Anterior cingulate cortex (tissue), 58 donors: ENCODE data around the gene SMAD7.

ENCODE experiments used
- DNase-seq, 58 donors: peaks; one replicate each; lab custom pipeline; 2025; lab: John Stamatoyannopoulos, UW

The SMAD7 gene

DNA sequence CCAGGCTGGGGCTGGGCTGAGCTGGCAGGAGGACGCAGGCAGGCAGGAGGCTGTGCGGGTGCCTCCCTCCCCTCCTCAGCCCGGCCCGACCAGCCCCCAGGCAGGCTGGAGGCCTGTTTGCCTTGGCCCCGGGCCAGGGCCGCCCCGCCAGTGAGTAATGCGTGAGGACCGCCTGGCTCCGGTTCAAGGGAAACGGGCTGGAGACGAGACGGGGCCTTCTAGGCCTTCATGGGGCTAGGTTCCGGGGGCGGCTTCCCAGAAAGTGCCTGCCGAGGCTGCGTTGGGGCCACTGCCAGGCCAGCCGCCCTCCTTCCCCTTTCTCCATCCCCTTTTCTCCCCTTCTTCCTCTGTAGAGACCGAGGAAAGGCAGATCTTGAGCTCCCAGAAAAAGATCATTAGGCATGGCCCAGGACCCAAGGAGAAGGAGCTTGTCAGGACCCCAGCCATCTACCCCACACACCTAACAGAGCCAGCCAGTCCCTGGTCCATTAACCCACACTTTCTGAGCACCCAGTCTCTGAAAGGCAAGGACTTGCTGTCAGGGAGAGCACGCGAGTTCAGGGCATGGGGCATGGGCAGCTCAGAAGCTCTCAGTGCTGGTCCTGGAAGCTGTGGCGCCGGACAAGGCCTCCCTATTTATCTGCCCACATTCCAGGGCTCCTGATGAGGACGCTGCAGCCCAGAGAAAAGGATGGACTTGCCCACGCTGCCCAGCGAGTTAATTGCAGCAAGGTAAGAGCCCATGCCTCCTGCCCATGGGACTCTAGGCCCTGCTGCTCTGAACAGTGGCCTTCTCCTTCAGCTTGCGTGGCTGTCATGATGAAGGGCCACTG lies 48.5 kb downstream of the SMAD7 start:
- DNase-seq, result peak in 42 of 58 donors; percentile 22 to 89 (median 47)

- no peak for DNase-seq
Measured at GRCh38 chr18:48901145-48902022, 49.4 kb downstream of the SMAD7 start.

DNA sequence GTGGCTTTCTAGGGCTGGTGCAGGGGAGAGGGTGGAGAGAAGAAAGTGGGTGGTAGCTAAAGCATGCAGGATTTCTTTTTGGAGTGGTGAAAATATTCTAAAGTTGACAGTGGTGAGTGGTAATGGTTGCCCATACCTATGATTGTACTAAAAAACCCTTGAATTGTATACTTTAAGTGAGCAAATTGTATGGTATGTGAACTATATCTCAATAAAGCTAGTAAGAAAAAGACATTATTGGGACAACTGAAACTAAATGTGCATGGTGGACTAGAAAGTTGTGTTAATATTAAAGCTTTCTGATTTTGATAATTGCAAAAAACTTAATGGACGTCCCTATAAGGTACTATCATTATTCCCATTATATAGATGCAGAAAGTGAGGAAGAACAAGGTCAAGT lies 50.3 kb downstream of the SMAD7 start:
- no peak for DNase-seq

DNA sequence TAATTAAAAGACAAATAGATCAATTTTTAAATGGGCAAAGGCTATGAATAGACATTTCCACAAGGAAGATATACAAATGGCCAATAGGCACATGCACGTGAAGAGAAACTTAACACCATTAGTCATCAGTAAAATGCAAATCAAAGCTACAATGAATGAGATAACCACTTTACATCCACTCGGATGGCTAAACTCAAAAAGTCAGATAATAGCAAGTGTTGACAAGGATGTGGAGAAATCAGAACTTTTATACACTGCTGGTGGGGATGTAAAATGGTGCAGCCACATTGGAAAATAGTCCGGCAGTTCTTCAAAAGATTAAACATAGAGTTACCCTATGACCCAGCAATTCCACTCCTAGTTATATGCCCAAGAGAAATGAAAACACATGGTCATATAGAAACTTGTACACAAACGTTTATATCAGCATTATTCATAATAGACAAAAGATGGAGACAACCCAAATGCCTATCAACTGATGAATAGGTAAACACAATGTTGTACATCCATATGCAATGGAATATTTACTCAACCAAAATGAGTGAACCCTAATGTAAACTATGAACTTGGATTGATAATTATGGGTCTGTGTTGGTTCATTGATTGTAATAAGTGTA lies 51.1 kb downstream of the SMAD7 start:
- DNase-seq, result no peak

DNA sequence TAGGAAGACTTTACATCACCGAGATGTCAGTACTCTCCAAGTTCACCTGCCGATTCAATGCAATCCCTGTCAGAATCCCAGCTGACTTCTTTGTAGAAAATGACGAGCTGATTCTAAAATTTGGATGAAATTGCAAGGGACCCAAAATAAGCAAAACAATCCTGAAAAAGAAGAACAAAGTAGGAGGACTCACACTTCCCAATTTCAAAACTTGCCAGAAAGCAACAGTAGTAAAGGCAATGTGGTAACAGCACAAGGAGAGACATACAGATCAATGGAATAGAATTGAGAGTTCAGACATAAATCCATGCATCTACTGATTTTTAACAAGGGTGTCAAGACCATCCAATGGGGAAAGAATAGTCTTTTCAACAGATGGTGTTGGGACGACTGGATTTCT lies 52.2 kb downstream of the SMAD7 start:
- DNase-seq, result no peak

DNA sequence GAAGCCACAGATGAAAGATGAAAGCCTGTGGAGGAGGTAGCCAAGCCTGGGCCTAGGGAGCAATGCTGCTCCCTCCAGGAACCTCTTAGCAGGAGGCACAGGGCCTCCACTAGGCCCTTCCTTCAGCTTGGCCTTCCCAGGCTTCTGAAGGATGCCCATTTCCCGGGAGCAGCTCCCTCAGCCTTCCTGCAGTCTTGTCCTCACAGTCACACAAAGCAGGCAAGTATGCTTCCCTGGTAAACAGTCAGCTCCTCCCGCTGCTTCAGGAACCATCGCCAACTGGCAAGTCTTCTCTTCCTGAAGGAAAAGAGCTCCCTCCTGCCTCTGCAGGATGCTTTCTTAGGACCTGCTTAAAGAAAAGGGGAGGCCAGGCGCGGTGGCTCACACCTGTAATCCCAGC lies 53.2 kb downstream of the SMAD7 start:
- no peak for DNase-seq

DNA sequence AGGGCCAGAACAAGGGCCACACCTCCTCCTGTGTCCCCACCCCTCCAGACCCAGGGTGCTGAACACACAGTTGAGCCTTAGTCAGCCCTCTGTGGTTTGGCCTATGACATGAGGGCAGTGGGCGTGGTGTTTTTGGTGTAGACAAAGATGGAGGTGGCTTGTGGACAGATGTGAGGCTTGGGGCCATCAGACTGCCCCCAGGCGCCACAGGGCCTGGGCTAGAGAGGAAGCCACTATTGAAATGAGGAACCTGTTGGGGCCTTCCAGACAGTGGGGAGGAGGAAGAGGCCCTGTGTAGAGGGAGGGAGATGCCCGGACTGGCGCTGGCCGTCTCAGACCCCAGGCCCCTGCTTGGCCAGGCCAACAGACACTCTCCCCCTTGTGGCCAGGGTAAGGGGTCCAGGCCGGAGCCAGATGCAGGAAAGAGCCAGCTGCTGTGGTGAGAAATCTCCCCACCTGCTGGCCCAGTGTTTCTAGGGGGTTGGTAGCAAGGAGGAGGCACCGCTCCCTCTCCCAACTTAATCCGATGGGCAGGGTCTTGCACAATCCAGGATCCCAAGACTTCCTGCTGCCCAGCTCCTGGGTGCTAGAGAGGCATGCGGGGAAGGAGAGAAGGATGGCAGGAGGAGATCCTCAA lies 53.8 kb downstream of the SMAD7 start:
- peak in 32 of 58 donors; percentile 16 to 78 (median 42) for DNase-seq

GRCh38 chr18:48896326-48896874 lies 54.4 kb downstream of the SMAD7 start:
- no peak for DNase-seq

DNA sequence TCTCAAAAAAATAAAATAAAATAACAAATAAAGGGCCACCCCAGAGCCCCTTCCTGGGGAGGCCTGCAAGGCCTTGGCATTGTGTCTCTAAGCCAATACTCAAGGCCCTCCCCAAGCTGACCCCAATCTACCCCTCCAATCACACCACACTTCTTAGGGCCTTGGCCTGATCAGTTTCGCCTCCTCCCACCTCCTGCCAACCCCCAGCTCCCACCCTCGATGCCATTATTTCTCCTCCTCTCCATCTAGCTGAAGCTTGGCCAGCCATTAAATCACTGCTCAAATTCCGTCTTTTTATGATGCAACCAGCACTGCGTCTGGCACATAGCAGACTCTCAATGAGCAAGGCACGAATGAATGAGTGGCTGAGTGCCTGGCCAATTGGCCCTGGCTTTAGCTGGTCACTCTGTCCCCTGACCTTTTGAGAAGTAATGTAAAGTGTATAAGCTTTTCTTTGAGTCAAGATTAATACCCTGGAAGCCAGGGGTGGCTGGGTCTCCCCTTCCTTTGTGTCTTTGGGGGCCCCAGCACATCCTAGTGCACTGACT lies 55.9 kb downstream of the SMAD7 start:
- DNase-seq, result no peak

GRCh38 chr18:48893608-48894600 lies 56.9 kb downstream of the SMAD7 start:
- no peak for DNase-seq

DNA sequence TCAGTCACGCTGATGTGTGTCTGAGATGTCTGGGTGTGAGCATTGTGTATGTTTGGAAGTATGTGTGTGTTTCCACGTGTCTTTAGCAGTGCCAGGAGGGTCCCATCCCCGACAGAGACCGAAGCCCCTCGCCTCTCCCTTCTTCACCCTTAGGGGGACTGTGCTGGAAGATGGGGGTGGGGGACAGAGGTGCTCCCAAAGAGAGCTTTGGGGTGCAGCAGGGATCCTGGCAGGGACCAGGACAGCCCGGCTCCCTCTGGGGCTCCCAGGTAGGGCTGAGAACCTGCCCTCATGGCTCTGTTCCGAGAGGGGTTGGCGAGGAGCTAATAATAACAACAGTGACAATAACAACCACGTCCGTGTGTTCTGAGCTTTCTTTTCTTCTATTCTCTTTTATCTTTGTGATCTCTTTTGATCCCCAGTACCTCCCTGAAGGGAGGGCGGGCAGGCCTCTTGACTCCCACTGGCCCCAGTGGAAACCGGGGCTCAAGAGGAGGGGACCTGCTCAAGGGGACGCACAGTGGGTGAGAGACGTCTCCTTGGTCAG lies 57.6 kb downstream of the SMAD7 start:
- DNase-seq, result no peak

DNA sequence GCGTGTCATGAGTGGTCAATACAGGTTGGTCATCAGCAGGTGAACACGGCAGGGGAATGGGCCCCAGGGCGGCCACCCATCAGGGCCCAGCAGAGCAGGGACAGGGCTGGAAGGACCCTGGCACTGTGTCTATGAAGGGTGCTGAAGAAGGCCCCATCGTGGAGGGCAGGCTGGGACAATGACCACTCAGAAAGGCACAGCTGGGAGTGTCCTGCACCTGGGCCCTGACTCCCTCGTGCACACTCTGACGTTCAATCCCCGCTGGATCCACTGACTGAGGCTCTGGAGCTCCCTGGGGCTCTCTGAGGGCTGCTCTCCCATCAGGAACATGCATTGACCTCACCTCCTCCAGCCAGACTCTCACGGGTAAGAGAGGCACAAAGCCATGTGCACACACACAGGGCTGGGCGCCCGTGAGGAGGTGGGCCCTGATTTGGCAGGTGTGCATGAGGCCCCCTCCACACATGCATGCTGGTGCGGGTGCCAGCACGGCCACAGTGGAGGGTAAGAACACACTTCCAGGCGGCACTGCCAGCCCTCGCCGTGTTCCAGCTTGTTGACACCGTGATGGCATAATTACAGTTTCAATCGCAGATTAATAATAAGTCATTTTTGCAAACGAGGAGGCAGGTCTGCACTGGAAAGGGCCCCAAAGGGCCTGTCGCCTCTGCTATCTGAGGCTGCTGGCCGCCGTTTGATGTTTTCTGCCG lies 58.5 kb downstream of the SMAD7 start:
- DNase-seq, result no peak

- no peak for DNase-seq
Measured at GRCh38 chr18:48891721-48892120, 59.0 kb downstream of the SMAD7 start.

GRCh38 chr18:48889981-48890762 lies 60.6 kb downstream of the SMAD7 start:
- DNase-seq, result peak in 35 of 58 donors; percentile 15 to 91 (median 59)

GRCh38 chr18:48889115-48889941 lies 61.4 kb downstream of the SMAD7 start:
- peak in 45 of 58 donors; percentile 19 to 78 (median 52) for DNase-seq

GRCh38 chr18:48888773-48889080 lies 62.0 kb downstream of the SMAD7 start:
- DNase-seq, result no peak
